ENCODE data around the gene CCDC18.
"Not testable (repeated sequence)": the region's sequence is repeated elsewhere in the genome, so short reads cannot be mapped to it uniquely, and the experiment has no call there.

Gene CCDC18

DNA sequence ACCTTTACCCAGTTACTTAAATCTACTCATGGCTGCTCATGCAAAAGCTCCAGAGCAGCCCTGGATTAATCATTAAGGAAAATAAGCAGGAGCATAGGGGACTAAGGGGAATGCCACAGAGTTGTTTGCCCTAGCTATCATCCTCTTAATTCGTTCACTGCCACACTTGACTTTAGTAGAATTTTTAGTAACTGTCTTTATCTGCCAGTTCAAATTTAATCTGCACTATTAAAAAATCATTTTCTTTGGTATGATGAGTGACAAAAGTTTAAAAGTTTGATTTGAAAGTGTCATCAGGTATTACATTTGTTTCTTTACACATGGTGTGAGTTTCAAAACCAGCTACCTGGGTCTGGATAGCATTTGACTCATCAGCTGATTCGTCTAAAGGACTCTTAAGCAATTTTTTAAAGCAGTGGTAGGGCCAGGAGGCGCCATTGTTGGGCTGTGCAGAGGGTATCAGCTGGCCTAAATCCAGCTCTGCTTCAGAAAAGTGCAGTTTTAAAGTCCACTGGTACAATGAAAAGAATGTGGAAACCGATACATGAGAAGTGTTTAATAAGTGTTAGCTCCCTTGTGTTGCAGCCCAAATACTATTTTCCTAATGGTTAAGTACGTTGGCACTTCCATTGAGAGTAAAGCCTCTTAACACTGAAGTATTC, 95.2 kb downstream of the CCDC18 start:
- Histone ChIP-seq H3K9ac (ENCODE audit: low read length) (peak overlapping the region; percentile 11), H3K9me3 (ENCODE audit: control insufficient read depth, low read depth, low read length) (no peaks in the 10 kb centered on the region), H3K4me1 (ENCODE audit: control insufficient read depth, low read depth, low read length) (peaks cover 16% of the 10 kb centered on the region), H3K27me3 (ENCODE audit: control insufficient read depth, insufficient read depth, low read length) (no peaks in the 10 kb centered on the region), H3K36me3 (ENCODE audit: control insufficient read depth, low read depth, low read length) (no peaks in the 10 kb centered on the region), H3K27ac (ENCODE audit: low read length) (peak overlapping the region; percentile 42), H3K4me3 (ENCODE audit: low read length) (no peak overlapping the region)

DNA sequence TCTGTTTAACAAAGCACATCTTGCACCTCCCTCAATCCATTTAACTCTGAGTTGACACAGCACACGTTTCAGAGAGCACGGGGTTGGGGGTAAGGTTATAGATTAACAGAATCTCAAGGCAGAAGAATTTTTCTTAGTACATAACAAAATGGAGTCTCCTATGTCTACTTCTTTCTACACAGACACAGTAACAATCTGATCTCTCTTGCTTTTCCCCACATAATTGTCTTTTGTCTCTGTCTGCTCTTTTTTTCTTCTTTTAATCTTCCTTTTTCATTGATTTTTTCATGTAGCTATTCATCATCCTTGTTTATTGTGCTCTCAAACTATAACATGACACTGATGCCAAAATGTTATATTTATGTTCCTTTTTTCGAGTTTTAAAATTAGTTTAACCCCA, 97.0 kb downstream of the CCDC18 start:
- H3K9me3 ChIP-seq (ENCODE audit: control insufficient read depth, low read depth, low read length); H3K9ac ChIP-seq (ENCODE audit: low read length); H3K27me3 ChIP-seq (ENCODE audit: control insufficient read depth, insufficient read depth, low read length); H3K36me3 ChIP-seq (ENCODE audit: control insufficient read depth, low read depth, low read length); H3K4me3 ChIP-seq (ENCODE audit: low read length): not testable (repeated sequence)
- Histone ChIP-seq H3K27ac (ENCODE audit: low read length) (peak overlapping the region; percentile 81), H3K4me1 (ENCODE audit: control insufficient read depth, low read depth, low read length) (peaks cover 16% of the 10 kb centered on the region)

DNA sequence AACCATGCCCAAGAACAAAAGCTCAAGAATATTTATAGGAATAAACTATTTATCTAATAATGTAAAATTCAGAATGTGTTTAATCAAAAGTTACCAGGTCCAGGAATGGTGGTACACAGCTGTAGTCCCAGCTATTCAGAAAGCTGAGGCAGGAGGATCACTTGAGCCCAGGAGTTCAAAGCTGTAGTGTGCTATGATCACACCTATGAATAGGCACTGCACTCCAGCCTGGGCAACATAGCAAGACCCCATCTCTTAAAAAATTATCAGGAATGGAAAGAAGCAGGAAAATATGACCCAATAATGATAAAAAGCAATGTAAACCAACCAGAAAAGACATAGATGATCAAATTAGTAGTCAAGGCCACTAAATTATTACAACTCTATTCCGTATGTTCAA, 103.0 kb downstream of the CCDC18 start:
- H3K36me3 ChIP-seq (ENCODE audit: control insufficient read depth, low read depth, low read length) = no peaks in the 10 kb centered on the region
- no peaks in the 10 kb centered on the region for H3K4me1 ChIP-seq (ENCODE audit: control insufficient read depth, low read depth, low read length)

DNA sequence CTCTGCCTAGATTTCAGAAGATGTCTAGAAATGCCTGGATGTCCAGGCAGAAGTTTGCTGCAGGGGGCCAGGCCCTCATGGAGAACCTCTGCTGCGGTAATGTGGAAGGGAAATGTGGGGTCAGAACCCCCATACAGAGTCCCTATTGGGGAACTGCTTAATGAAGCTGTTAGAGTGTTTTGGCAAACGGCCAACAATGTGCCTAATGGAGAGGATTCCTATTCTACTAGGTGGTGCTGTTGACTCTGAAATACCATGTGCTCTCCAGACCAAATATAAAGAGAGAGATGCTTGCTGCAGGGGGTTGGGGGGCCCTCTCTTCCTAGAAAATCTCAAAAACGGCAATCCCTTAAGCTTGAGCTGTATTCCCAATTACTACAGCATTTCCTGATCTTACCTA, 108.0 kb downstream of the CCDC18 start:
- Histone ChIP-seq H3K27ac (ENCODE audit: low read length) (no peak overlapping the region), H3K4me3 (ENCODE audit: low read length) (no peak overlapping the region), H3K27me3 (ENCODE audit: control insufficient read depth, insufficient read depth, low read length) (no peaks in the 10 kb centered on the region), H3K36me3 (ENCODE audit: control insufficient read depth, low read depth, low read length) (no peaks in the 10 kb centered on the region), H3K4me1 (ENCODE audit: control insufficient read depth, low read depth, low read length) (no peaks in the 10 kb centered on the region), H3K9me3 (ENCODE audit: control insufficient read depth, low read depth, low read length) (no peaks in the 10 kb centered on the region), H3K9ac (ENCODE audit: low read length) (no peak overlapping the region)

More for the DNA sequence above, 103.0 kb downstream of the CCDC18 start:
- no peak overlapping the region for H3K27ac ChIP-seq (ENCODE audit: low read length)
- H3K9ac ChIP-seq (ENCODE audit: low read length) = no peak overlapping the region
- no peaks in the 10 kb centered on the region for H3K27me3 ChIP-seq (ENCODE audit: control insufficient read depth, insufficient read depth, low read length)
- H3K9me3 ChIP-seq (ENCODE audit: control insufficient read depth, low read depth, low read length) = no peaks in the 10 kb centered on the region
- H3K4me3 ChIP-seq (ENCODE audit: low read length) = no peak overlapping the region

DNA sequence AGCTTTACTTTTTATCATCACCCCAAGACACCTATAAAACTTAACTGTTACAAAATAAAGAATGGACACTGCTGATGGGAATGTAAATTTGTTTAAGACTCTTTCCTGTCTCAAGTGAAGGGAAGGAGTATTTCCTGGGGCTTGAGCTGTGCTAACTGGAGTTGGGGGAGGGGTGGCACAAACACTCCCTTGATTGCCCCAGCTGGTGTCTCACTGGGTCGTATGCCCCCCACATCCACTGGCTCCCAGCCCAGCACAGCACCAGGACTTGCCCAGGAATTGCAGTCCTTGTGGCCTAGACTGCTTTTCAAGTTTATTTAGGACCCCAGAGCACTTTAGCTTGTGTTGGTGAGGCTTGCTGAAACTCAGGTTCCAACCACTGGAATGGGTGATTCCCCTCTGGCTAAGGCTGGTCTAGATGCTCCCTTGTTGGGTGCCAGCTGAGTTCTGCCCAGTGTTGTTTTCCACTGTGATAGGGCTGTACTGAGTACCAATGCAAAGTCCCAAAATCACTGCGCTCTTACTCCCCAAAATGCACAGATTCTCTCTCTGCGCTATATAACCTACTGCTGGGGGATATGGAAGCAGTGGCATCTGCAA, 116.1 kb downstream of the CCDC18 start:
- no peaks in the 10 kb centered on the region for H3K36me3 ChIP-seq (ENCODE audit: control insufficient read depth, low read depth, low read length)
- H3K9me3 ChIP-seq (ENCODE audit: control insufficient read depth, low read depth, low read length) = no peaks in the 10 kb centered on the region
- no peak overlapping the region for H3K9ac ChIP-seq (ENCODE audit: low read length)
- no peak overlapping the region for H3K27ac ChIP-seq (ENCODE audit: low read length)
- H3K4me1 ChIP-seq (ENCODE audit: control insufficient read depth, low read depth, low read length) = peaks cover 18% of the 10 kb centered on the region
- no peaks in the 10 kb centered on the region for H3K27me3 ChIP-seq (ENCODE audit: control insufficient read depth, insufficient read depth, low read length)
- no peak overlapping the region for H3K4me3 ChIP-seq (ENCODE audit: low read length)

DNA sequence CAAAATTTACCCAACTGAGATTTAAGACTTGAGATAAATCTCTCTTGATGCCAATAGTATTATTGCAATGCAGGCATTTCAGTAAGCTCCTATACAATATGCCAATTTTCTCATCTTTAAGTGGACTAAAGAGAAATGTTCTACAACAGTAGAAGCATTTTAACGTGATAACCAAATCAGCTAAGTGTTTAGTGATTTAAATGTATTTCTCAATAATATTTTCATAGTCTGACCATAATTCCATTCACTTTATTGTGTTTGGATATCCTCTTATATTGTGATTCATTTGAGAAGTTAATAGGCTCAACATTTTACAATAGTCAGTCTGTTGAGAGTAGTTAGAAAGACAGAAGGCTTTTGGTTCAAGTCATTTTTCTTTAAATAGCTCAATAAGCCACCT, 120.6 kb downstream of the CCDC18 start:
- Histone ChIP-seq H3K27me3 (ENCODE audit: control insufficient read depth, insufficient read depth, low read length) (no peaks in the 10 kb centered on the region), H3K4me1 (ENCODE audit: control insufficient read depth, low read depth, low read length) (peaks cover 18% of the 10 kb centered on the region), H3K36me3 (ENCODE audit: control insufficient read depth, low read depth, low read length) (no peaks in the 10 kb centered on the region), H3K9me3 (ENCODE audit: control insufficient read depth, low read depth, low read length) (no peaks in the 10 kb centered on the region), H3K4me3 (ENCODE audit: low read length) (no peak overlapping the region), H3K27ac (ENCODE audit: low read length) (no peak overlapping the region), H3K9ac (ENCODE audit: low read length) (no peak overlapping the region)

DNA sequence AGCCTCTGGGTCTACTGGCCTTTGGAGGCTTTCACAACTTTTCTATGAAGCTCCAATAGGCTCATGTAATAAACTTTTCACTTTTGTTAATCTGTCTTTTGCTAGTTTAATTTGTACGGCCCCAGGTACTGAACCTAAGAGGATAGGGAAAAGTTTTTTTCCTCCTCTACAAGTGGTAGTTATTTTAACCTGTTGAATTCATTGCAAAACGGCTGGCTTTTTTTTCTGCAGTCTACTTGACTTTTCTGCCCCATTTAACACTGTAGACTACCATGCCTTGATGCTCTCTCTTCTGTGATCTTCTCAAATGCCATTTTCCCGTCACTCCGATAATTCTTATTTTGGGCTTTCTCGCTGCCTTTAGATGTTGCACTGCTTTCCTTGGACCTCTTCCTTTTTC, 121.6 kb downstream of the CCDC18 start:
- no peak overlapping the region for H3K27ac ChIP-seq (ENCODE audit: low read length)
- no peak overlapping the region for H3K4me3 ChIP-seq (ENCODE audit: low read length)
- no peaks in the 10 kb centered on the region for H3K27me3 ChIP-seq (ENCODE audit: control insufficient read depth, insufficient read depth, low read length)
- no peaks in the 10 kb centered on the region for H3K9me3 ChIP-seq (ENCODE audit: control insufficient read depth, low read depth, low read length)
- H3K36me3 ChIP-seq (ENCODE audit: control insufficient read depth, low read depth, low read length) = no peaks in the 10 kb centered on the region
- H3K4me1 ChIP-seq (ENCODE audit: control insufficient read depth, low read depth, low read length) = peaks cover 10% of the 10 kb centered on the region
- H3K9ac ChIP-seq (ENCODE audit: low read length) = no peak overlapping the region

DNA sequence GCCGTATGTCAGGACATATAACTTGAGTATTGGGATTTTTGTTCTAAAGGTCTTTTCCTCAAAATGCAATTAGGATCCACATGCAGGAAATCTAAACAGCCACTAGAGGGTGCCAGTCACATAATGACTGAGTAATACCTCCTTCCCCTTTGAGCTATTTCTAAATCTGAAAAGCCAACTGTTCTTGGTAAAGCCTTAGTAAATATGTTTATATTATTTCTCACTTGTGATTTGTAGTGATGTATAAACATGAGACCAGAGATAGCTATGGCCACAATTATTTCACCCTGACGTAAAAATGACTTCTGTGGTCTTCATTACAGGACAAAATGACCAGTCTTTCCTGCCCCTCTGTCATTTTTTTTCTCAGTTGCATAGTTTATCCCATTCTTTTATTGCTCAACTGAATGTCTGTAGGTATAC, 124.2 kb downstream of the CCDC18 start:
- Histone ChIP-seq H3K36me3 (ENCODE audit: control insufficient read depth, low read depth, low read length) (no peaks in the 10 kb centered on the region), H3K27ac (ENCODE audit: low read length) (no peak overlapping the region), H3K9me3 (ENCODE audit: control insufficient read depth, low read depth, low read length) (no peaks in the 10 kb centered on the region), H3K4me1 (ENCODE audit: control insufficient read depth, low read depth, low read length) (peaks cover 6% of the 10 kb centered on the region), H3K27me3 (ENCODE audit: control insufficient read depth, insufficient read depth, low read length) (no peaks in the 10 kb centered on the region), H3K4me3 (ENCODE audit: low read length) (no peak overlapping the region), H3K9ac (ENCODE audit: low read length) (no peak overlapping the region)

DNA sequence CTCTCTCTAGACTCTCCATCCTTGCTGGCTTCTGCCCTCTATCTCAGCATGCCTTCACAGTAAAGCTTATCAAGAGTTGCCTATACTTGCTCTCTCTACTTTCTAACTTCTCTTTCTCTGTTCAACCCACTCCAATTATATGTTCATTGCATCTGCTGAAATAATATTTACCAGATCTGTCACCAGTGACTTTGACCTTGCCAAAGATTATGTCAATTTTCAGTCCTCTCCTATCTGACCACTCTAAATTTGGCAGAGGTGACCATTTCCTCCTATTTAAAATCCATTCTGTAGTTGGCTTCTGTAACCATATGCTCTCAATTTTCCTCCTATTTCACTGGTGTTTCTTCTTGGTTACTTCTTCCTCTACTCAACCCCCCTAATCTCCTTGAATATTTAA, 126.4 kb downstream of the CCDC18 start:
- Histone ChIP-seq H3K4me3 (ENCODE audit: low read length) (no peak overlapping the region), H3K27ac (ENCODE audit: low read length) (no peak overlapping the region), H3K9me3 (ENCODE audit: control insufficient read depth, low read depth, low read length) (no peaks in the 10 kb centered on the region), H3K4me1 (ENCODE audit: control insufficient read depth, low read depth, low read length) (no peaks in the 10 kb centered on the region), H3K9ac (ENCODE audit: low read length) (no peak overlapping the region), H3K36me3 (ENCODE audit: control insufficient read depth, low read depth, low read length) (no peaks in the 10 kb centered on the region), H3K27me3 (ENCODE audit: control insufficient read depth, insufficient read depth, low read length) (no peaks in the 10 kb centered on the region)

DNA sequence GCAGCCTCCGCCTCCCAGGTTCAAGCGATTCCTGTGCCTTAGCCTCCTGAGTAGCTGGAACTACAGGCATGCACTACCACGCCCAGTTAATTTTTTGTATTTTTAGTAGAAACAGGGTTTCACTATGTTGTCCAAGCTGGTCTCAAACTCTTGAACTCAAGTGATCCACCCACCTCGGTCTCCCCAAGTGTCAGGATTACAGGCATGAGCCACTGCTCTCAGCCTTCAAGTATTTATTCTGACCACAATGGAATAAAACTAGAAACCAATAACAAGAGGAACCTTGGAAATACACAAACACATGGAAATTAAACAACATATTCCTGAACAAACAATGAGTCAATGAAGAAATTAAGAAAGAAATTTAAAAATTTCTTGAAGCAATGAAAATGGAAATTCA, 132.5 kb downstream of the CCDC18 start:
- H3K9me3 ChIP-seq (ENCODE audit: control insufficient read depth, low read depth, low read length) = no peaks in the 10 kb centered on the region
- H3K4me1 ChIP-seq (ENCODE audit: control insufficient read depth, low read depth, low read length) = no peaks in the 10 kb centered on the region
- no peaks in the 10 kb centered on the region for H3K27me3 ChIP-seq (ENCODE audit: control insufficient read depth, insufficient read depth, low read length)
- no peak overlapping the region for H3K4me3 ChIP-seq (ENCODE audit: low read length)
- H3K36me3 ChIP-seq (ENCODE audit: control insufficient read depth, low read depth, low read length) = no peaks in the 10 kb centered on the region
- no peak overlapping the region for H3K27ac ChIP-seq (ENCODE audit: low read length)
- H3K9ac ChIP-seq (ENCODE audit: low read length) = no peak overlapping the region

DNA sequence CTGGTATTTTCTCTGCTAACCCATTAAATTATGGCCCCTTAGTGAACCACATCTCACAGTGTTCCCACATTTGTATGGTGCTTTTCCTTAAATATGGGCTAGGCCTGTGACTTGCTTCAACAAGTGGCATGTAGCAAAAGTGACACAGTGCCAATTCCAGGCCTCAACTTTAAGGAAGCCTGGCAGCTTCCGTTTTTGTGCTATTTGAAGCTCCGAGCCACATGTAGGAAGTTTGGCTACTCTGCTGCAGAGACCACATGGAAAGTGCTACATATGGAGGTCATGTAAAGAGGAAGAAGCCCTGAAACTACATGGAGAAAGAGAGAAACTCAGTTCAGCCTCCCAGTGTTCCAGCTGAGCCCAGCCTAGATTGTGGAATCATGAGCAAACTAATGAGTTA, 136.7 kb downstream of the CCDC18 start:
- no peaks in the 10 kb centered on the region for H3K9me3 ChIP-seq (ENCODE audit: control insufficient read depth, low read depth, low read length)
- no peaks in the 10 kb centered on the region for H3K4me1 ChIP-seq (ENCODE audit: control insufficient read depth, low read depth, low read length)
- H3K27me3 ChIP-seq (ENCODE audit: control insufficient read depth, insufficient read depth, low read length) = no peaks in the 10 kb centered on the region
- no peak overlapping the region for H3K27ac ChIP-seq (ENCODE audit: low read length)
- no peak overlapping the region for H3K9ac ChIP-seq (ENCODE audit: low read length)
- H3K36me3 ChIP-seq (ENCODE audit: control insufficient read depth, low read depth, low read length) = no peaks in the 10 kb centered on the region
- H3K4me3 ChIP-seq (ENCODE audit: low read length) = no peak overlapping the region

DNA sequence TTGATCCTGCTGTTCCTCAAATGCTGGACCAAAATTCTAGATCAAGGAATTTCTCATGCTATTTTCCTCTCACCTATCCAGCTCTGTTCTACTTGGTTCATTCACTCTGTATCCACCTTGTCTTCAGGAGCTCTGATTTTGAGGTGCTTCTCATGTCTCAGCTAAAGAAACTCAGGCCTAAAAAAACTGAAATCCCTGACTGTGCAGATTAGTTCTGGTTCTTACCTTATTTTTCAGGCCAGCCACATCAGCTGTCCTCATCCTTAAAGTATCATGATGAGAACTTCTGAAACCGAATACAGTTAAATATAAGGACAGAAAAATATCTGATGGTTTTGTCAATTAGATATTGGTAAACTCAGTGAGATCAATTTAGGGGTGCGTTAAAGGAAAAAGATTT, 137.4 kb downstream of the CCDC18 start:
- Histone ChIP-seq H3K9ac (ENCODE audit: low read length) (no peak overlapping the region), H3K4me1 (ENCODE audit: control insufficient read depth, low read depth, low read length) (no peaks in the 10 kb centered on the region), H3K4me3 (ENCODE audit: low read length) (no peak overlapping the region), H3K27me3 (ENCODE audit: control insufficient read depth, insufficient read depth, low read length) (no peaks in the 10 kb centered on the region), H3K36me3 (ENCODE audit: control insufficient read depth, low read depth, low read length) (no peaks in the 10 kb centered on the region), H3K27ac (ENCODE audit: low read length) (no peak overlapping the region), H3K9me3 (ENCODE audit: control insufficient read depth, low read depth, low read length) (no peaks in the 10 kb centered on the region)
